OCI-M1 (cell line): ENCODE data around the gene MRTFB.

ENCODE experiments used
- DNase-seq: peaks from one replicate; lab custom pipeline; 2025; lab: John Stamatoyannopoulos, UW

MRTFB gene

GRCh38 chr16:14308368-14308723, 237.2 kb downstream of the MRTFB start:
- DNase-seq: no peak

GRCh38 chr16:14309001-14309886, 238.1 kb downstream of the MRTFB start:
- DNase-seq: no peak

GRCh38 chr16:14309906-14310305, 238.8 kb downstream of the MRTFB start:
- no peak for DNase-seq

- DNase-seq: peak; percentile 24
Measured at GRCh38 chr16:14310519-14310991, 239.4 kb downstream of the MRTFB start.

GRCh38 chr16:14314116-14314515, 243.0 kb downstream of the MRTFB start:
- no peak for DNase-seq

- no peak for DNase-seq
Measured at GRCh38 chr16:14315683-14316320, 244.7 kb downstream of the MRTFB start.
